NOMO-1 treated with dmso at 0.1 percent for 144 hours (cell line): ENCODE measurements around the gene NAGPA.

Source experiments
- DNase-seq: peaks from one replicate; lab custom pipeline; 2025; ENCODE audit not compliant: unreplicated experiment; lab: John Stamatoyannopoulos, UW

NAGPA gene

GRCh38 chr16:5006348-5007193 lies 27.2 kb downstream of the NAGPA start:
- DNase-seq: no peak

DNA sequence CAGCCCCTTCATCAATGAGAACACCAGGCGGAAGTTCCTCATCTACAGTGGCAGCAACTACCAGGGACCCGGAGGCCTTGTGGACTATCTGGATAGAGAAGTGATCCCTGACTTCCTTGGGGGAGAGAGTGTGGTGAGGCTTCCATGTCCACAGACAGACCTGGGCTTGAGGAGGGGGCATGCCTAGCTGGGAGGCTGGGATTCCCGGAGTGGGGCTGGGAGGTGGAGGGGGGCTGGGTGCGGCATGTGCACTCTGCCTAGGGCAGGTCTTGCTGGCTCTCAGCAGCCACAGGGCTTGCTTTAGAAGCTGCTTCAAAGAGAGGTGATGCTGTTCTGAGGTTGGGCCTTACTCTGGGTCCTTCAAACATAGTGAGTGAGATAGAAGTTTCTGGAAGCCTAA lies 27.8 kb downstream of the NAGPA start:
- no peak for DNase-seq

DNA sequence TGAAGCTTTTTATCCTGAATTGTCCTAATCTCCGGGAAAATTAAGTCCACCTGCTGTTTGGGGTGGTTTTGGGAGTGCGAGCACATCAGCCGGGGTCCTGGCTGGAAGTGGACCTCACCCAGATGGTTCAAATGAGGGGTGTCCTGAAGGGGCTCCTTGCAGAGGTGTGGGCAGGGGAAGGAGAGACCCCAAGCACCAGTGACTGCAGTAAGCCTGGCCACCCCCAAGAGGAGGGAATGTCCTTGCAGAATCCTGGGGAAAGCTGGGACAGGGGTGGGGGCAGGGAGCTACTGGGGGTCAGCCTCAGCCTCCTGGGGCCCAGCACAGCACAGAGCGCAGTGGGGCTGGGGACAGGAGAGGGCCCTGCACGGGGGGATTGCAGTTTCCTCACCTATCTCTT lies 29.4 kb downstream of the NAGPA start:
- DNase-seq: no peak

GRCh38 chr16:5003828-5004227 lies 29.9 kb downstream of the NAGPA start:
- DNase-seq: no peak

DNA sequence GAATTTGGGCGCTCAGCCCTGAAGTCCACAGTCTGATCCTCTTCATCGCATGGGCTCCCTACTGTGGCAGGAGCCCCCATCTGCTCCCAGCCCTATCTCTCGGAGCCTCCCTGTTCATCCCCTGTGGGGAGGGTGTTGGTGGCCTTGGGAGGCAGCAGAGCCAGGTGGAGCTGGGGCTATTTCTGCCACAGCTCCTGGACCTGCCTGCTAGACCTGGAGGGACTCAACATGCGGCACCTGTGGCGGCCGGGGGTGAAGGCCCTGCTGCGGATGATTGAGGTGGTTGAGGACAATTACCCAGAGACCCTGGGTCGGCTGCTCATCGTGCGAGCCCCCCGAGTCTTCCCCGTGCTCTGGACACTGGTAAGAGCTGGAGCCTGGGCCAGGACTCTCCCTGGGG lies 30.5 kb downstream of the NAGPA start:
- no peak for DNase-seq

DNA sequence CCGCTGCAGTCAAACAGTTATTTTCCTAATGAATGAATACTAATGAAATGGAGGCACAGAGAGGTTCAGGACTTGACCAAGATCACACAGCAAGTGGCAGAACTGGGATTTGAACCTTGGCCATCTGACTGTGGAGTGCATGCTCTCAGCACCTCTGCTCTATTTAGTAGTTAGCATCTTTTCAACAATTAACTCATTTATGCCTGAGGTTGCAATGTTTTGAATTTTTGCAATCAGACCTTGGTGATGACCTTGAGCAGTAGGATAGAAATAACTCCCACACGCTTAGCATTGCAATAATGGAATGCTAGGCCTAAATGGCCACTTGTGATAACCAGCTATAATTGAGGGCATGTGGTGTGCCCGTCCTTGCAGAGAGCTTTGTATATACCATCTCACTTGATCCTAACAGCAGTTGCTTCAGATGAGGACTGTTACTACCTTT lies 31.0 kb downstream of the NAGPA start:
- DNase-seq: no peak

GRCh38 chr16:5001986-5002385 lies 31.7 kb downstream of the NAGPA start:
- no peak for DNase-seq

- no peak for DNase-seq
Observed at GRCh38 chr16:5001571-5001970, 32.2 kb downstream of the NAGPA start.

DNA sequence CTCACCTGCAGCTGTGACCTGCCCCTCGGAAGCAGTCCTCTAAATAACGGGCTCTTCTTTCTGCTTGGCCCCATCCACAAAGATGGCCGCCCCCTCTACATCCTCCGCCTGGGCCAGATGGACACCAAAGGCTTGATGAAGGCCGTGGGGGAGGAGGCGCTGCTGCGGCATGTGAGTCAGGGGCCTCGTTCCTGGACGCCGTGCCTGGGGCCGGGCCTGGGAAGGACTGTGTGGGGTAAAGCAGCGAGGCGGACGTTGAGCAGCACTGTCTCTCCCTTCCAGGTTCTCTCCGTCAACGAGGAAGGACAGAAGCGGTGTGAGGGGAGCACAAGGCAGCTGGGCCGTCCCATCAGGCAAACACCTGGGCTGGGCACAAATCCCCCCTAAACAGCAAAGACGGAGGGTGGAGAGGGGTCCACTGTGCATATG lies 33.1 kb downstream of the NAGPA start:
- DNase-seq: no peak

DNA sequence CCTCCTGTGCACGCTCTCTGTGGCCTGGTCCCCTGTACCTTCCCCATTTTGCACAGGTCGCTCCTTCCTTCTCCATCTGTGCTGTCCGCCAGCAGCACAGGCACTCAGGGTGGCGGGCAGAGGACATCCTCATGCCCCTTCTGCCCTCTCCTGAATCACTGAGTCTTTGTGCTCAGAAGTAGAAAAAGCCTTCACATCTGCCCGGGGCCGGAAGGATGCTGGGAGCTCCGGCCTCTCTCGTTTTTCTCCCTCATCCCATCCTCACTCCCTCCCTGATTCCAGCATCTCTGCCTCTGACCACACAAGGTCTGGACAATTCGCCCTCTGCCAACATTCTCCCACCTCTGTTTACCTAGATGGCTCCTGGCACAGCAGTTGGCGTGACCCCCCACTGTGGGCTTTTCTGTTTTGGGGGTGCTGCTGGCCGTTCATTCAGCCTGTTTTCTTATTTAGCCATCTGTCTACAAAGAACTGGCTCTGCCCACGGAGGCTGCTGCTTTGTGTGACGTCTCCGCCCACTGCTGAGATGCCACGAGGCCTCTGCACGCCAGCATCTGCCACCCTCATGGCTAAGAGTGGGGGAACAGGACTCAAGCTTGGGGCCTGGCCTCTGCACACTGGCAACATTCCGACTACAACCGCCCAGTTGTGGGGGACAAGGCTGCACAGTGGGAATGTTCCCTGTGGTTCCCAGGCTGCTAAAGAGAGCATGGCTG lies 38.9 kb downstream of the NAGPA start:
- DNase-seq: no peak

- no peak for DNase-seq
Observed at GRCh38 chr16:4991754-4992153, 42.0 kb downstream of the NAGPA start.

DNA sequence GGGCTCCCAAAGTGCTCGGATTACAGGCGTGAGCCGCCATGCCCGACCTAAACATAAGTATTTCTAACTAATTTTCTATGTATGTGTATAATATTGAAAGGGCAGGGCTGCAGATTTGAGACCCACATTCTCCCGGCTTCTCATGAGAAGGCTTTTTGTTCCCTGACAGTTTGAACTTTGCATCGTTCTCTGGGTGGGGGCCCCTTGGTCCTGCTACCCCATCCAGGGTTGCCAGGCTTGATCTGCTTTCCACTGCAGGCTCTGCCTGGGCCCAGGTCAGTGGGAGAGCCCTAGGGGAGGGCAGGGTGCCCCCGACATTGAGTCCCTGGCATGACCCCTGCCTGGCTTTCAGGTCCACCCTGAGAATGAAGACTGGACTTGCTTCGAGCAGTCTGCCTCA lies 43.3 kb downstream of the NAGPA start:
- no peak for DNase-seq

- no peak for DNase-seq
Observed at GRCh38 chr16:4989391-4990006, 44.2 kb downstream of the NAGPA start.

GRCh38 chr16:4988647-4989046 lies 45.1 kb downstream of the NAGPA start:
- DNase-seq: no peak

GRCh38 chr16:4987580-4988374 lies 46.0 kb downstream of the NAGPA start:
- DNase-seq: no peak

GRCh38 chr16:4987250-4987579 lies 46.5 kb downstream of the NAGPA start:
- DNase-seq: no peak

DNA sequence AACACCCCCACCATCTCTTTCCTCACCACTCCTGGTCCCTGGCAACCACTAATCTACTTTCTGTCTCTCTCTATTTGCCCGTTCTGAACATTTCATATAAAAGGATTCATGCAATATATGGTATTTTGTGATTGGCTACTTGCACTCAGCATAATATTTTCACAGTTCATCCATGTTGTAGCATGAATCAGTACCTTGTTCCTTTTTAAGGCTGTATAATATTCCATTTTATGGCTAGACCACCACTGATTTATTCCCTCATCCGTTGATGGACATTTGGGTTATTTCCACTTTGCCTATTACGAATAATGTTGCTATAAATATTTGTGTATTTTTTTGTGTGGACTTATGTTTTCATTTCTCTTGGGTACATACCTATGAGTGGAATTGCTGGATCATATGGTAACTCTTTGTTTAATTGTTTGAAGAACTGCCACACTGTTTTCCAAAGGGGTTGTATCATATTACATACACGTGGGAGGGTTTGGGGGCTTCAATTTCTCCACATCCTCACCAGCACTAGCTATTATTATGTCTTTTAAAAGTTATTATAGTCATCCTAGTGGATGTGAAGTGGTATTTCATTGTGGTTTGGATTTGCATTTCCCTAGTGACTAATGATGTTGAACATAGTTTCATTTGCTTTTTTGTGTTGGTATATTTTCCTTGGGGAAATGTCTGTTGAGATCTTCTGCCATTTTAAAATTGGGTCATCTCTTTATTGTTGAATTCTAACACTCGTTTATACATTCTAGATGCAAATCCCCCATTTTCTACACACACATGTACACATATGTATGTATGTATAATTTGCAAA lies 49.4 kb downstream of the NAGPA start:
- no peak for DNase-seq

GRCh38 chr16:4982056-4982867 lies 51.5 kb downstream of the NAGPA start:
- DNase-seq: no peak

DNA sequence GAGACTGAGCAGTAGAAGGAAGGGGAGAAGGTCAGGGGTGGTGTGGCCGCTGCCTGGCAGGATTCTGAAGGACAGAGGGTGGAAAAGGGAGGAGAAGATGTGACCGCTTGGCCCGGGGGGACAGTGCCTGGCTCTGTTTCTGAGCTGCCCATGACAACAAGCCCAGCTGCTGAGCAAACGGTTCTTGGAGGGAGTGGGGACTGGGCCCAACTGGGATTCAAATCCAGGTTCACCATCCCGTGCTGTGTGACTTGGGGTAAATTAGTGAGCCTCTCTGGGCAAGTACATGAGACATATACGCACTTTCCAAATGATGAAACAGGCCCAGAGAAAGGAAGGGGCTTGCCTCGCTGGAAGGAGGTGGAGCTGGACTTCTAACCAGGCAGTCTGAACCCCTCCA lies 52.3 kb downstream of the NAGPA start:
- DNase-seq: no peak

DNA sequence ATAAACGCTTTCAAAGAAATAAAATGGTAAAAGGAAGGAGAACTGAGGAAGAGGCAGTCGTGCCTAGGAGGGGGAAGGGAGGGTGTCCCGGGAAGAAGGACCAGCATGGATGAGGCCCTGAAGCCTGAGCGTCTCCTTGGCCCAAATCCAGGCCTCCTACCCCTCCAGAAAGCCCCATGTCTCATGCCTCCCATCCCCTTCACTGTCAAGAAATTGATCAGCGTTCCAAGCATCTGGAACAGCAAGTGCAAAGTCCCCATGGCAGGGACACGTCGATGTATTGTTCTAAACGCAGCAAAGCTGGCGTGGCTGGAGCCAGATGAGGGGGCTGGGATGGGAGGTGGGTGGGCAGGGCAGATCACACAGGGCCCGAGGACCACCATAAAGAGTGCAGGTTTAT lies 53.0 kb downstream of the NAGPA start:
- no peak for DNase-seq
